Stomach (tissue), 9 donors: ENCODE results near the gene KIAA1191. TPM values are rescaled to one million over a fixed set of nuclear protein-coding genes. Genes with fewer than 3 reads are reported as not detected.

Source experiments
- DNase-seq, 2 donors: peaks; one replicate each; pipeline versions ENCODE4 v3.0.0 to v3.0.0-alpha.2; 2013 to 2019
- H3K27ac ChIP-seq, 5 donors: fragments of 200-600 bp in 4 of 5; sonication (generic) in 4 of 5; one replicate each; pipeline ENCODE4 v1.5.1; 2013 to 2019; ENCODE audit warnings: mild to moderate bottlenecking in 1 of 5, moderate library complexity in 1 of 5
- H3K27me3 ChIP-seq, 3 donors: fragments of 200-600 bp; sonication (generic); one replicate each; pipeline ENCODE4 v1.5.1; 2017 to 2019; ENCODE audit warnings: mixed run types in 1 of 3
- H3K36me3 ChIP-seq, 4 donors: fragments of 200-600 bp; sonication (generic); 1 replicate in 3 of 4; 2 replicates in 1 of 4; pipeline ENCODE4 v1.5.1; 2016 to 2019
- H3K4me1 ChIP-seq, 4 donors: fragments of 200-600 bp; sonication (generic); one replicate each; pipeline ENCODE4 v1.5.1; 2016 to 2019
- H3K4me3 ChIP-seq, 4 donors: fragments of 200-600 bp; sonication (generic) in 3 of 4; one replicate each; pipeline ENCODE4 v1.5.1; 2016 to 2019; ENCODE audit warnings: mild to moderate bottlenecking in 1 of 4
- H3K9me3 ChIP-seq, 4 donors: fragments of 200-600 bp; sonication (generic); one replicate each; pipeline ENCODE4 v1.5.1; 2016 to 2019
- EP300 ChIP-seq: sonication (generic); formaldehyde crosslinking; IDR thresholded peaks from one replicate; pipeline ENCODE4 v1.6.1; 2017; ENCODE audit warnings: antibody characterized with exemption
- POLR2A ChIP-seq, 4 donors: fragments of 450-650 bp; IDR thresholded peaks; one replicate each; pipeline ENCODE4 v1.6.1; 2016; ENCODE audit warnings: antibody characterized with exemption in 4 of 4, control low read depth in 2 of 4, mild to moderate bottlenecking in 1 of 4, moderate library complexity in 1 of 4
- POLR2AphosphoS5 ChIP-seq, 3 donors: sonication (generic); formaldehyde crosslinking; IDR thresholded peaks; one replicate each; pipeline ENCODE4 v1.6.1; 2016; ENCODE audit warnings: antibody characterized with exemption in 3 of 3
- WGBS, 5 donors: extraction: QIAGEN DNeasy Blood & Tissue Kit in 3 of 5; methylation state at CpG; one replicate each; pipeline versions ENCODE4 v1.1.5 to v1.1.7; 2013 to 2018; 5-methylcytosine and 5-hydroxymethylcytosine counted together
- intact Hi-C: fragments of 100-400 bp; cut with DNase I; formaldehyde crosslinking; loops from one replicate; pipeline ENCODE4 v1.15.1; 2023; ENCODE audit warnings: low total_unique reads
- polyA plus RNA-seq, 3 donors: library from polyadenylated mRNA; stranded (reverse); fragments of 200-250 nt; gene quantifications; one replicate each; pipeline ENCODE4 v1.2.3, GENCODE V29; 2013
- total RNA-seq, 5 donors: library from RNA; depleted of rRNA; stranded (reverse); fragments of >200 nt; gene quantifications; one replicate each; pipeline versions ENCODE4 v1.1.0 to v1.2.3, GENCODE V29; 2014 to 2016
- TF ChIP-seq, protein P1 (sequence below), 7 experiments: fragments of 450-650 bp in 4 of 7; fragments of 200-600 bp in 3 of 7; sonication (generic) in 3 of 7; IDR thresholded peaks; one replicate each; pipeline ENCODE4 v1.5.1; 2016 to 2019; ENCODE audit warnings: antibody characterized with exemption in 7 of 7, control low read depth in 2 of 7, mild to moderate bottlenecking in 1 of 7
- donor health status: healthy with polysubstance abuse.
- donor health status: Bipolar disorder and iron deficiency.
- donor health status: healthy.

Gene KIAA1191
- total and polyA plus RNA-seq, 8 donors: 6.1 to 398 (median 86.1) TPM

DNA sequence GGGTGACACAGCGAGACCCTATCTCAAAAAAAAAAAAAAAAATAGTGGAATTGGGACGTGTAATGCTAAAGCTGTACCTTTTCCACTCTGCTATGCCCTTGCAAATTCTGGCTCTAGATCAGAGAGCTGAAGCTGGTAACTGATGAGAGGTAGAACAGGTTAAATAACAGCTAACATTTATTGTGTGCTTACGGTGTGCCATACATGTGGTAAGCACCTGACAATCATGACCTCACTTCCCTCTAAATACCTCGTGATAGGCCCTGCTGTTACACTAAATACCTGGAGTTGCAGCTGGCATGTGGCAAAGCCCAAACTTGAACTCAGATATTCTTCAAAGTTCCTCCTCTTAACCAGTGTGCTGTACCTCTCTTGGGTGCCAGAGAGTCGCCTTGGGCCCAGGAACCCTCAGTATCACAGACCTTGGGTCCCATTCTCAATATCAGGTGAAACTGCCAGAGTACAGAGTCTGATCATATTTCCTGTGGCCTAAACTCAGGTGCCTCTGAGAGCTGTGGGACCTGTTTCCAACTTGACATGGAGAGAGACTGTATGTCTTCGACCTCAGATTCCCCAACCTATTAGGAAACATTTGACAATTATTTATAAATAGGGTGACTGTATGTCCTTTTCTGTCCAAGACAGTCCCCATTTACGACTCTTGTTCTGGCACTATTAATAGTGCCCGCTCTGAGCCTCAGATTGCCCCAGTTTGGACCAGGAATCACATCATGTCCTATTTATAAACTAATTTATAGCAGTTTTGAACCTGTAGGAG is 8.6 kb upstream of the KIAA1191 start:
- 73 to 84% (median 79%) methylated on average over 8 of the region's 8 CpGs for WGBS, 5 donors
- H3K27me3 ChIP-seq: peaks cover 0 to 12% (median 6%) of the 10 kb centered on the region in 3 donors

DNA sequence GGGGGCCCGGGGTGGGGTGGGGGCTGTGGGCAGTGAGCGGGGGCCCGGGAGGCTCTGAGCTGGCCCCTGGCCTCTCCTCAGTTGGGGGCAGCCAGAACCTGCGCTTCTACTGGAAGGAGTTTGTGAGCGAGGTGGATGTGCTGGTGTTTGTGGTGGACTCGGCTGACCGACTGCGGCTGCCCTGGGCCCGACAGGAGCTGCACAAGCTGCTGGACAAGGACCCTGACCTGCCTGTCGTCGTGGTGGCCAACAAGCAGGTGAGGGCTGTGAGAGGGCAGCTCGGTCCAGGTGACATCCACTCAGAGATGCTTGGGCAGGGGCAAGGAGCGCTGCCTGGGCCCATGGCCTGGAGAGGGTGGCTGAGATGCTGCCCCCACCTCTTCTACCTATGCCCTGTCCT is 7.2 kb upstream of the KIAA1191 start:
- Histone ChIP-seq H3K36me3 (peaks cover 0 to 51% (median 33%) of the 10 kb centered on the region in 4 donors), H3K4me1 (peaks cover 6 to 36% (median 24%) of the 10 kb centered on the region in 4 donors), H3K27me3 (peaks cover 0 to 12% (median 6%) of the 10 kb centered on the region in 3 donors), H3K4me3 (no peak overlapping the region), H3K27ac (no peak overlapping the region), H3K9me3 (no peaks in the 10 kb centered on the region)
- DNase-seq: no peak
- TF ChIP-seq POLR2A (IDR thresholded peaks at IDR 0.05): no peak
- TF ChIP-seq EP300: no peak
- TF ChIP-seq, protein P1, sequence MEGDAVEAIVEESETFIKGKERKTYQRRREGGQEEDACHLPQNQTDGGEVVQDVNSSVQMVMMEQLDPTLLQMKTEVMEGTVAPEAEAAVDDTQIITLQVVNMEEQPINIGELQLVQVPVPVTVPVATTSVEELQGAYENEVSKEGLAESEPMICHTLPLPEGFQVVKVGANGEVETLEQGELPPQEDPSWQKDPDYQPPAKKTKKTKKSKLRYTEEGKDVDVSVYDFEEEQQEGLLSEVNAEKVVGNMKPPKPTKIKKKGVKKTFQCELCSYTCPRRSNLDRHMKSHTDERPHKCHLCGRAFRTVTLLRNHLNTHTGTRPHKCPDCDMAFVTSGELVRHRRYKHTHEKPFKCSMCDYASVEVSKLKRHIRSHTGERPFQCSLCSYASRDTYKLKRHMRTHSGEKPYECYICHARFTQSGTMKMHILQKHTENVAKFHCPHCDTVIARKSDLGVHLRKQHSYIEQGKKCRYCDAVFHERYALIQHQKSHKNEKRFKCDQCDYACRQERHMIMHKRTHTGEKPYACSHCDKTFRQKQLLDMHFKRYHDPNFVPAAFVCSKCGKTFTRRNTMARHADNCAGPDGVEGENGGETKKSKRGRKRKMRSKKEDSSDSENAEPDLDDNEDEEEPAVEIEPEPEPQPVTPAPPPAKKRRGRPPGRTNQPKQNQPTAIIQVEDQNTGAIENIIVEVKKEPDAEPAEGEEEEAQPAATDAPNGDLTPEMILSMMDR (IDR thresholded peaks at IDR 0.05): no peak
- TF ChIP-seq POLR2AphosphoS5 (IDR thresholded peaks at IDR 0.05): no peak
- WGBS, 5 donors: 90 to 97% (median 95%) methylated on average over 10 to 13 of the region's 13 CpGs
- intact Hi-C loops: no loop called here

More for the DNA sequence above, 8.6 kb upstream of the KIAA1191 start:
- no peak for DNase-seq
- Histone ChIP-seq H3K36me3 (peaks cover 0 to 51% (median 33%) of the 10 kb centered on the region in 4 donors), H3K27ac (no peak overlapping the region), H3K9me3 (no peaks in the 10 kb centered on the region), H3K4me3 (no peak overlapping the region), H3K4me1 (peaks cover 6 to 30% (median 17%) of the 10 kb centered on the region in 4 donors)
- intact Hi-C loops: no loop called here
- TF ChIP-seq POLR2AphosphoS5 (IDR thresholded peaks at IDR 0.05) (no peak), POLR2A (IDR thresholded peaks at IDR 0.05) (no peak), EP300 (no peak)
- TF ChIP-seq, protein P1 (IDR thresholded peaks at IDR 0.05): no peak

DNA sequence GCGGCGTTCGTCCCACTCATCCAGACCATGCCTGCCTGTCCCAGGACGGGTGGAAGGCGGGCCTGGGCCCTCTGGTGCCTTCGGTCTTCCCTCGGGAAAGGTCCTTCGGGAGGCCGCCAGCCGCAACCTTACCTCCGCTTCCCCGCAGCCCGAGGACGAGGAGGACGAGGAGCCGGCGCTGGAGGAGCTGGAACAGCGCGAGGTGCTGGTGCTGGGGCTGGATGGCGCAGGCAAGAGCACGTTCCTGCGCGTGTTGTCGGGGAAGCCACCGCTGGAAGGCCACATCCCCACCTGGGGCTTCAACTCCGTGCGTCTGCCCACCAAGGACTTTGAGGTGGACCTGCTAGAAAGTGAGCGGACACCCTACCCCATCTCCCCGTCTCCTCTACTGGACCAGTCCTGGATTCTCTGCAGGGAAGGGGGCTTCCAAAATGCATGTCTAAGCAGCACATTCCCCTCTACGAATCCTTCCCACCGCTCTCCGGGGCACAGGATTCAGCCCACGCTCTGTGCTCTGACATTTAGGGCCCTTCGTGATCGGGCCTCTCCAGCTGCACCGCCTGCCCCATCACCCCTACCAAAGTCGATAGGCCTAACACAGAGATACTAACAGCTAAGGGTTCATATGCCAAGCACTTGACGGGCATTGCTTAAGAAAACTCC is 4.8 kb upstream of the KIAA1191 start:
- DNase-seq: no peak
- Histone ChIP-seq H3K27ac (peak overlapping the region in 4 of 5 donors; percentile 48 to 83 (median 60)), H3K9me3 (no peaks in the 10 kb centered on the region), H3K36me3 (peaks cover 0 to 39% (median 26%) of the 10 kb centered on the region in 4 donors), H3K4me3 (peak overlapping the region; percentile 70 to 92 (median 82)), H3K27me3 (peaks cover 0 to 12% (median 6%) of the 10 kb centered on the region in 3 donors), H3K4me1 (peaks cover 6 to 27% (median 26%) of the 10 kb centered on the region in 4 donors)
- intact Hi-C loops: no loop called here
- TF ChIP-seq, protein P1 (IDR thresholded peaks at IDR 0.05): no peak
- no peak for TF ChIP-seq EP300
- no peak for TF ChIP-seq POLR2A (IDR thresholded peaks at IDR 0.05)
- no peak for TF ChIP-seq POLR2AphosphoS5 (IDR thresholded peaks at IDR 0.05)
- 49 to 84% (median 63%) methylated on average over 18 to 38 of the region's 38 CpGs for WGBS, 5 donors

DNA sequence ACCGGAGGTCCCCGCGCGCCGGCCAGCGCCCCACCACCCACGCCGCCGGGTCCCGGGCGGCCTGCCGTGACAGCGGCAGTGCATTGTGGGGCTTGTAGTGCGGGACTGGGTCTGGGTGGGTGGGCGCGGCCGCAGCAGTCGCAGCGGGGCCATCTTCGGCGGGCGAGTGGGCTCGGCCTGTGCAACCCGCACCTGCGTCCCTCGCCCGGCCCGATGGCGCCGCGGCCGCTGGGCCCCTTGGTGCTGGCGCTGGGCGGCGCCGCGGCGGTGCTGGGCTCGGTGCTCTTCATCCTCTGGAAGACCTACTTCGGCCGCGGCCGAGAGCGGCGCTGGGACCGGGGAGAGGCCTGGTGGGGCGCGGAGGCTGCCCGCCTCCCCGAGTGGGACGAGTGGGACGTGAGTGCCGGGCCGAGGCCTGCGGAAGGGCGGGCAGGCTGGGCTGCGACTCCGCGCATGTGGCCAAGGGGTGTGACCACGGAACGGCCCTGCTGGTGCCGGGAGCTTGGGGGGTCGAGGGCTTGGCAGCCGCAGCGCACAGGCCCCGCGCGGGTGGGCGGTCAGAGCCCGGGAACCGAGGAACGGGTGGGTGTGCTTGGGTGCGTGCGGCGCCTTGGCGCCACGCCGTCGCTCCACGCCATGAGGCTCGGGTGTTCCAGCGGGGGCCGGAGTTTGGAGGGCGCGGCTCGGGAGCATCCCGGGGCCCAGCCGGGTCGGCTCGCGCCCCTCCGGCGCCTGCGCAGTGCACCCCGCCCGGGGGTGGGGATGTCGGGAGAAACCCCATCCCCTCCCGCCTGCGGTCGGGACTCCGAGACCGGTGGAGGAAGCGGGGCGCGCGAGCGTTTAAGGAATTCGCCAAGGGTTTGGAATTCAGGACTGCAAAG is 4.0 kb upstream of the KIAA1191 start, which contains the start of gene ARL10:
Gene ARL10, plus strand, starts transcription at position 137 of the 881 bp plus-strand sequence. Its CDS starts 77 bp downstream, at position 214.
- peak within 1 kb of the TSS; percentile 48 to 83 (median 58) for H3K27ac ChIP-seq
- H3K4me1 ChIP-seq: peaks cover 8 to 33% (median 29%) of the 10 kb centered on the region in 4 donors
- peak in 1 of 2 donors; percentile 78 for DNase-seq
- intact Hi-C loops: no loop called here
- peaks cover 0 to 12% (median 6%) of the 10 kb centered on the region in 3 donors for H3K27me3 ChIP-seq
- H3K9me3 ChIP-seq: no peaks in the 10 kb centered on the region
- 1 to 3% (median 1%) methylated on average over 18 to 107 of the region's 108 CpGs for WGBS, 5 donors
- H3K36me3 ChIP-seq: peaks cover 0 to 32% (median 22%) of the 10 kb centered on the region in 4 donors
- peak within 1 kb of the TSS; percentile 70 to 92 (median 82) for H3K4me3 ChIP-seq
- no peak for TF ChIP-seq POLR2A (IDR thresholded peaks at IDR 0.05)
- no peak for TF ChIP-seq EP300
- no peak for TF ChIP-seq POLR2AphosphoS5 (IDR thresholded peaks at IDR 0.05)
- TF ChIP-seq, protein P1 (IDR thresholded peaks at IDR 0.05): no peak
